Measurements from ENCODE around the gene ACVR1B.

ACVR1B gene

GRCh38 chr12:51984657-51985056 lies 33.2 kb downstream of the ACVR1B start:
- no peaks in the 10 kb centered on the region for H3K27me3 ChIP-seq (ENCODE audit: insufficient read depth, low read length, poor library complexity)
- no peak overlapping the region for H3K56ac ChIP-seq (ENCODE audit: low read length)
- no CpG with 5 or more reads among the region's 6 CpGs for WGBS (ENCODE audit: extremely low coverage, insufficient coverage, low lambda C conversion rate)
- no peak overlapping the region for H2AK5ac ChIP-seq (ENCODE audit: low read length)
- no peak overlapping the region for H3K4me3 ChIP-seq (ENCODE audit: low read length)
- no peak overlapping the region for H2BK5ac ChIP-seq (ENCODE audit: low read length)
- no peak overlapping the region for H4K8ac ChIP-seq (ENCODE audit: low read depth, low read length)
- H3K4me1 ChIP-seq (ENCODE audit: control insufficient read depth, low read depth, low read length): no peaks in the 10 kb centered on the region
- no peak overlapping the region for H3K4me2 ChIP-seq (ENCODE audit: low read length)
- H4K5ac ChIP-seq (ENCODE audit: low read length): no peak overlapping the region
- H3K79me2 ChIP-seq (ENCODE audit: control insufficient read depth, insufficient read depth, low read length): no peaks in the 10 kb centered on the region
- peaks cover 9% of the 10 kb centered on the region for H3K36me3 ChIP-seq (ENCODE audit: control insufficient read depth, insufficient read depth, low read length)
- H3K18ac ChIP-seq (ENCODE audit: low read length): no peak overlapping the region
- H3K4ac ChIP-seq (ENCODE audit: low read depth, low read length): no peak overlapping the region
- H2BK120ac ChIP-seq (ENCODE audit: low read depth, low read length): no peak overlapping the region
- no peak overlapping the region for H3K23ac ChIP-seq (ENCODE audit: low read length)
- H2BK15ac ChIP-seq (replicated peaks; ENCODE audit: low read depth): no peak overlapping the region
- no peaks in the 10 kb centered on the region for H3K79me1 ChIP-seq (ENCODE audit: low read length)
- no peak overlapping the region for H3K9ac ChIP-seq (ENCODE audit: low read length)
- no peak for DNase-seq
- H3K27ac ChIP-seq (ENCODE audit: low read depth, low read length): no peak overlapping the region

GRCh38 chr12:51985154-51985835 lies 33.8 kb downstream of the ACVR1B start:
- H3K56ac ChIP-seq (ENCODE audit: low read length): no peak overlapping the region
- no peak overlapping the region for H3K18ac ChIP-seq (ENCODE audit: low read length)
- no peaks in the 10 kb centered on the region for H3K79me2 ChIP-seq (ENCODE audit: control insufficient read depth, insufficient read depth, low read length)
- no peak overlapping the region for H3K4ac ChIP-seq (ENCODE audit: low read depth, low read length)
- H3K27ac ChIP-seq (ENCODE audit: low read depth, low read length): no peak overlapping the region
- no peak overlapping the region for H3K9ac ChIP-seq (ENCODE audit: low read length)
- H3K36me3 ChIP-seq (ENCODE audit: control insufficient read depth, insufficient read depth, low read length): peaks cover 9% of the 10 kb centered on the region
- no peaks in the 10 kb centered on the region for H3K79me1 ChIP-seq (ENCODE audit: low read length)
- WGBS (ENCODE audit: extremely low coverage, insufficient coverage, low lambda C conversion rate): no CpG with 5 or more reads among the region's 9 CpGs
- no peak overlapping the region for H3K23ac ChIP-seq (ENCODE audit: low read length)
- H2BK120ac ChIP-seq (ENCODE audit: low read depth, low read length): no peak overlapping the region
- no peak overlapping the region for H2AK5ac ChIP-seq (ENCODE audit: low read length)
- H3K4me3 ChIP-seq (ENCODE audit: low read length): no peak overlapping the region
- H2BK15ac ChIP-seq (replicated peaks; ENCODE audit: low read depth): no peak overlapping the region
- no peak overlapping the region for H4K8ac ChIP-seq (ENCODE audit: low read depth, low read length)
- no peaks in the 10 kb centered on the region for H3K27me3 ChIP-seq (ENCODE audit: insufficient read depth, low read length, poor library complexity)
- H3K4me1 ChIP-seq (ENCODE audit: control insufficient read depth, low read depth, low read length): no peaks in the 10 kb centered on the region
- H4K5ac ChIP-seq (ENCODE audit: low read length): no peak overlapping the region
- H2BK5ac ChIP-seq (ENCODE audit: low read length): no peak overlapping the region
- DNase-seq: no peak
- no peak overlapping the region for H3K4me2 ChIP-seq (ENCODE audit: low read length)

GRCh38 chr12:51986834-51987233 lies 35.3 kb downstream of the ACVR1B start:
- no peak overlapping the region for H3K18ac ChIP-seq (ENCODE audit: low read length)
- no peak overlapping the region for H3K56ac ChIP-seq (ENCODE audit: low read length)
- H3K4me2 ChIP-seq (ENCODE audit: low read length): no peak overlapping the region
- no peaks in the 10 kb centered on the region for H3K79me1 ChIP-seq (ENCODE audit: low read length)
- H3K79me2 ChIP-seq (ENCODE audit: control insufficient read depth, insufficient read depth, low read length): no peaks in the 10 kb centered on the region
- no CpG with 5 or more reads among the region's 8 CpGs for WGBS (ENCODE audit: extremely low coverage, insufficient coverage, low lambda C conversion rate)
- H3K4me1 ChIP-seq (ENCODE audit: control insufficient read depth, low read depth, low read length): no peaks in the 10 kb centered on the region
- no peak overlapping the region for H3K9ac ChIP-seq (ENCODE audit: low read length)
- no peak overlapping the region for H3K23ac ChIP-seq (ENCODE audit: low read length)
- H2AK5ac ChIP-seq (ENCODE audit: low read length): no peak overlapping the region
- no peak overlapping the region for H2BK5ac ChIP-seq (ENCODE audit: low read length)
- no peak overlapping the region for H2BK120ac ChIP-seq (ENCODE audit: low read depth, low read length)
- no peak overlapping the region for H3K4ac ChIP-seq (ENCODE audit: low read depth, low read length)
- peaks cover 7% of the 10 kb centered on the region for H3K36me3 ChIP-seq (ENCODE audit: control insufficient read depth, insufficient read depth, low read length)
- no peak for DNase-seq
- H3K4me3 ChIP-seq (ENCODE audit: low read length): no peak overlapping the region
- no peaks in the 10 kb centered on the region for H3K27me3 ChIP-seq (ENCODE audit: insufficient read depth, low read length, poor library complexity)
- no peak overlapping the region for H4K5ac ChIP-seq (ENCODE audit: low read length)
- H3K27ac ChIP-seq (ENCODE audit: low read depth, low read length): no peak overlapping the region
- no peak overlapping the region for H4K8ac ChIP-seq (ENCODE audit: low read depth, low read length)
- H2BK15ac ChIP-seq (replicated peaks; ENCODE audit: low read depth): no peak overlapping the region

GRCh38 chr12:51992246-51992645 lies 40.7 kb downstream of the ACVR1B start:
- no peak overlapping the region for H2BK5ac ChIP-seq (ENCODE audit: low read length)
- H3K36me3 ChIP-seq (ENCODE audit: control insufficient read depth, insufficient read depth, low read length): no peaks in the 10 kb centered on the region
- H3K56ac ChIP-seq (ENCODE audit: low read length): no peak overlapping the region
- H4K5ac ChIP-seq (ENCODE audit: low read length): no peak overlapping the region
- H3K9ac ChIP-seq (ENCODE audit: low read length): no peak overlapping the region
- no peaks in the 10 kb centered on the region for H3K4me1 ChIP-seq (ENCODE audit: control insufficient read depth, low read depth, low read length)
- H3K4me3 ChIP-seq (ENCODE audit: low read length): no peak overlapping the region
- no peak for DNase-seq
- H2BK120ac ChIP-seq (ENCODE audit: low read depth, low read length): no peak overlapping the region
- no peak overlapping the region for H2AK5ac ChIP-seq (ENCODE audit: low read length)
- no peaks in the 10 kb centered on the region for H3K79me2 ChIP-seq (ENCODE audit: control insufficient read depth, insufficient read depth, low read length)
- no peaks in the 10 kb centered on the region for H3K79me1 ChIP-seq (ENCODE audit: low read length)
- no peaks in the 10 kb centered on the region for H3K27me3 ChIP-seq (ENCODE audit: insufficient read depth, low read length, poor library complexity)
- H3K4me2 ChIP-seq (ENCODE audit: low read length): no peak overlapping the region
- H3K23ac ChIP-seq (ENCODE audit: low read length): no peak overlapping the region
- H4K8ac ChIP-seq (ENCODE audit: low read depth, low read length): no peak overlapping the region
- no CpG with 5 or more reads among the region's 5 CpGs for WGBS (ENCODE audit: extremely low coverage, insufficient coverage, low lambda C conversion rate)
- H3K4ac ChIP-seq (ENCODE audit: low read depth, low read length): no peak overlapping the region
- H2BK15ac ChIP-seq (replicated peaks; ENCODE audit: low read depth): no peak overlapping the region
- H3K27ac ChIP-seq (ENCODE audit: low read depth, low read length): no peak overlapping the region
- H3K18ac ChIP-seq (ENCODE audit: low read length): no peak overlapping the region

- no peak overlapping the region for H2AK5ac ChIP-seq (ENCODE audit: low read length)
- H3K4me1 ChIP-seq (ENCODE audit: control insufficient read depth, low read depth, low read length): no peaks in the 10 kb centered on the region
- no peak overlapping the region for H3K27ac ChIP-seq (ENCODE audit: low read depth, low read length)
- no peak overlapping the region for H3K23ac ChIP-seq (ENCODE audit: low read length)
- no peaks in the 10 kb centered on the region for H3K79me1 ChIP-seq (ENCODE audit: low read length)
- no peak overlapping the region for H2BK15ac ChIP-seq (replicated peaks; ENCODE audit: low read depth)
- no CpG with 5 or more reads among the region's 17 CpGs for WGBS (ENCODE audit: extremely low coverage, insufficient coverage, low lambda C conversion rate)
- H3K27me3 ChIP-seq (ENCODE audit: insufficient read depth, low read length, poor library complexity): no peaks in the 10 kb centered on the region
- H3K56ac ChIP-seq (ENCODE audit: low read length): no peak overlapping the region
- H4K8ac ChIP-seq (ENCODE audit: low read depth, low read length): no peak overlapping the region
- no peaks in the 10 kb centered on the region for H3K79me2 ChIP-seq (ENCODE audit: control insufficient read depth, insufficient read depth, low read length)
- no peak overlapping the region for H3K18ac ChIP-seq (ENCODE audit: low read length)
- H3K4me2 ChIP-seq (ENCODE audit: low read length): no peak overlapping the region
- H3K4ac ChIP-seq (ENCODE audit: low read depth, low read length): no peak overlapping the region
- no peak overlapping the region for H2BK120ac ChIP-seq (ENCODE audit: low read depth, low read length)
- no peak overlapping the region for H3K4me3 ChIP-seq (ENCODE audit: low read length)
- no peak overlapping the region for H4K5ac ChIP-seq (ENCODE audit: low read length)
- no peak for DNase-seq
- no peaks in the 10 kb centered on the region for H3K36me3 ChIP-seq (ENCODE audit: control insufficient read depth, insufficient read depth, low read length)
- no peak overlapping the region for H2BK5ac ChIP-seq (ENCODE audit: low read length)
- no peak overlapping the region for H3K9ac ChIP-seq (ENCODE audit: low read length)
These were observed 43.0 kb downstream of the ACVR1B start for GRCh38 chr12:51994539-51994820.

- Histone ChIP-seq H3K56ac (ENCODE audit: low read length) (no peak overlapping the region), H3K4me1 (ENCODE audit: control insufficient read depth, low read depth, low read length) (no peaks in the 10 kb centered on the region), H2BK120ac (ENCODE audit: low read depth, low read length) (no peak overlapping the region), H4K5ac (ENCODE audit: low read length) (no peak overlapping the region), H3K18ac (ENCODE audit: low read length) (no peak overlapping the region), H2AK5ac (ENCODE audit: low read length) (no peak overlapping the region), H2BK5ac (ENCODE audit: low read length) (no peak overlapping the region), H3K27ac (ENCODE audit: low read depth, low read length) (no peak overlapping the region), H3K4me3 (ENCODE audit: low read length) (no peak overlapping the region), H3K79me1 (ENCODE audit: low read length) (no peaks in the 10 kb centered on the region), H2BK15ac (replicated peaks; ENCODE audit: low read depth) (no peak overlapping the region), H3K4me2 (ENCODE audit: low read length) (no peak overlapping the region), H3K4ac (ENCODE audit: low read depth, low read length) (no peak overlapping the region), H3K27me3 (ENCODE audit: insufficient read depth, low read length, poor library complexity) (no peaks in the 10 kb centered on the region), H3K79me2 (ENCODE audit: control insufficient read depth, insufficient read depth, low read length) (no peaks in the 10 kb centered on the region), H3K23ac (ENCODE audit: low read length) (no peak overlapping the region), H4K8ac (ENCODE audit: low read depth, low read length) (no peak overlapping the region), H3K36me3 (ENCODE audit: control insufficient read depth, insufficient read depth, low read length) (no peaks in the 10 kb centered on the region), H3K9ac (ENCODE audit: low read length) (no peak overlapping the region)
- no peak for DNase-seq
- WGBS (ENCODE audit: extremely low coverage, insufficient coverage, low lambda C conversion rate): no CpG with 5 or more reads among the region's 4 CpGs
These were observed 43.5 kb downstream of the ACVR1B start for GRCh38 chr12:51994959-51995358.

All from mesendoderm (in vitro differentiated cells).